Adrenal gland (tissue), 12 donors: ENCODE data around the gene ZC3H18. TPM values are rescaled to one million over a fixed set of nuclear protein-coding genes. Genes with fewer than 3 reads are reported as not detected.

Source experiments
- DNase-seq, 7 donors: peaks; one replicate each; pipeline ENCODE4 v3.0.0-alpha.2; 2019 to 2020
- H3K27ac ChIP-seq, 5 donors: fragments of 200-600 bp; sonication (generic) in 4 of 5; 1 replicate in 3 of 5; 2 replicates in 2 of 5; pipeline versions ENCODE4 v1.5.1 to v1.8.0; 2016 to 2020; ENCODE audit warnings: mild to moderate bottlenecking in 1 of 5
- H3K27me3 ChIP-seq: fragments of 200-600 bp; 2 replicates; pipeline ENCODE4 v1.8.0; 2021
- H3K36me3 ChIP-seq, 2 donors: fragments of 200-600 bp; replicated peaks in 1 of 2; 1 replicate in 1 of 2; 2 replicates in 1 of 2; pipeline versions ENCODE4 v1.5.1 to v1.8.0; 2018 to 2022
- H3K4me1 ChIP-seq, 2 donors: fragments of 200-600 bp; replicated peaks in 1 of 2; 1 replicate in 1 of 2; 2 replicates in 1 of 2; pipeline versions ENCODE4 v1.5.1 to v1.8.0; 2018 to 2021
- H3K4me3 ChIP-seq, 4 donors: fragments of 200-600 bp; sonication (generic) in 3 of 4; one replicate each; pipeline ENCODE4 v1.5.1; 2016 to 2018
- H3K9me3 ChIP-seq, 3 donors: fragments of 200-600 bp; sonication (generic) in 1 of 3; replicated peaks in 1 of 3; 1 replicate in 2 of 3; 2 replicates in 1 of 3; pipeline versions ENCODE4 v1.5.1 to v1.8.0; 2016 to 2021
- CTCF ChIP-seq, 6 experiments: fragments of 450-650 bp in 4 of 6; fragments of 200-600 bp in 2 of 6; sonication (generic) in 1 of 6; IDR thresholded peaks; 1 replicate in 5 of 6; 2 replicates in 1 of 6; pipeline versions ENCODE4 v1.5.1 to v1.8.0; 2016 to 2021; ENCODE audit warnings: antibody characterized with exemption in 6 of 6, mild to moderate bottlenecking in 2 of 6, moderate library complexity in 1 of 6
- POLR2A ChIP-seq, 2 donors: fragments of 450-650 bp; IDR thresholded peaks; one replicate each; pipeline ENCODE4 v1.6.1; 2017; ENCODE audit warnings: antibody characterized with exemption in 2 of 2, mild to moderate bottlenecking in 2 of 2, moderate library complexity in 1 of 2
- WGBS, 4 donors: extraction: QIAGEN DNeasy Blood & Tissue Kit in 2 of 4; methylation state at CpG; one replicate each; pipeline versions ENCODE4 v1.1.5 to v1.1.7; 2013 to 2017; 5-methylcytosine and 5-hydroxymethylcytosine counted together
- intact Hi-C, 2 donors: fragments of 100-400 bp; cut with DNase I; formaldehyde crosslinking; loops; one replicate each; pipeline versions ENCODE4 v1.14.1 to v1.15.0; 2022 to 2023
- polyA plus RNA-seq, 3 donors: library from polyadenylated mRNA; stranded (reverse); fragments of 200-250 nt in 2 of 3; fragments of 350-450 nt in 1 of 3; fragmentation: Illumina TruSeq in 1 of 3; extraction: RNeasy Lipid Tissue Mini Kit (QIAGEN cat#74804) in 1 of 3; gene quantifications; one replicate each; pipeline ENCODE4 v1.2.3, GENCODE V29; 2013 to 2014
- total RNA-seq, 9 donors: library from RNA; depleted of rRNA in 4 of 9; stranded (reverse); fragments of >200 nt in 4 of 9; fragments of 120-200 nt in 1 of 9; fragmentation: NEBNext Ultra II Directional in 1 of 9; extraction: Animal tissue kit (Norgen Biotek cat#: 25700) in 1 of 9; gene quantifications; one replicate each; pipeline versions ENCODE4 v1.1.0 to v1.2.4, GENCODE V29; 2013 to 2023
- donor health status: healthy with polysubstance abuse.
- donor health status: Bipolar disorder and iron deficiency.
- donor health status: DM: yes; HTN: yes; CAD: no.
- donor health status: DM: no; HTN: no; CAD: no.
- donor health status: DM: no; HTN: no; CAD: no.
- donor health status: DM: yes; HTN: yes; CAD: no.

The ZC3H18 gene
- total and polyA plus RNA-seq, 12 donors, result 6.1 to 49.1 (median 22.9) TPM

GRCh38 chr16:88535857-88536222 lies 34.4 kb upstream of the ZC3H18 start:
- WGBS, 4 donors, result 82 to 86% (median 84%) methylated on average over 9 of the region's 9 CpGs
- intact Hi-C loops, result no loop called here
- TF ChIP-seq POLR2A (IDR thresholded peaks at IDR 0.05) (no peak), CTCF (IDR thresholded peaks at IDR 0.05) (no peak)
- no peak overlapping the region for H3K27ac ChIP-seq
- no peaks in the 10 kb centered on the region for H3K36me3 ChIP-seq
- no peaks in the 10 kb centered on the region for H3K27me3 ChIP-seq
- H3K4me1 ChIP-seq, result peaks cover 6 to 21% of the 10 kb centered on the region in 2 donors
- no peak for DNase-seq
- H3K9me3 ChIP-seq, result no peaks in the 10 kb centered on the region
- H3K4me3 ChIP-seq, result no peak overlapping the region

DNA sequence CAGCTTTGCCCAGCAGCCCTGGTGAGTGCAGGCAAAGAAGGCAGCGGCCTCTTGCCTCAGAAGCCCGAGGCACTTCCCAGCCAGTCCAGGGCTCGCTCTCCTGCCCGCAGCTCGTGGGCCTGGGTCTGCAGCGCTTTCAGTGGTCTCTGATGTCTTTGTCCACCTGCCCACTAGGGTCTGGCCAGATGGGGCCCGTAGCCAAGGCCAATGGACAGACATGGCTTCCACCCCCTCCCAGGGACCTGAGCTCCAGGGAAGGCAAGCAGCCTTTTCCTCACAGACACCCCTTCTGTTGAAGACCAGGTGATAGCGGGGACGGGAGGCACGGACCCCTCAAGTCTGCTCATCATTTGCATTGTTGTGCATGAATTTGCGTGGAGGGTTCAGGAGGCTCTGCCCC lies 33.7 kb upstream of the ZC3H18 start:
- WGBS, 4 donors, result 88 to 93% (median 92%) methylated on average over 11 of the region's 11 CpGs
- H3K27ac ChIP-seq, result no peak overlapping the region
- H3K36me3 ChIP-seq, result no peaks in the 10 kb centered on the region
- intact Hi-C loops, result no loop called here
- peaks cover 6 to 21% of the 10 kb centered on the region in 2 donors for H3K4me1 ChIP-seq
- TF ChIP-seq POLR2A (IDR thresholded peaks at IDR 0.05) (no peak), CTCF (IDR thresholded peaks at IDR 0.05) (no peak)
- no peak for DNase-seq
- no peaks in the 10 kb centered on the region for H3K9me3 ChIP-seq
- no peak overlapping the region for H3K4me3 ChIP-seq
- no peaks in the 10 kb centered on the region for H3K27me3 ChIP-seq

DNA sequence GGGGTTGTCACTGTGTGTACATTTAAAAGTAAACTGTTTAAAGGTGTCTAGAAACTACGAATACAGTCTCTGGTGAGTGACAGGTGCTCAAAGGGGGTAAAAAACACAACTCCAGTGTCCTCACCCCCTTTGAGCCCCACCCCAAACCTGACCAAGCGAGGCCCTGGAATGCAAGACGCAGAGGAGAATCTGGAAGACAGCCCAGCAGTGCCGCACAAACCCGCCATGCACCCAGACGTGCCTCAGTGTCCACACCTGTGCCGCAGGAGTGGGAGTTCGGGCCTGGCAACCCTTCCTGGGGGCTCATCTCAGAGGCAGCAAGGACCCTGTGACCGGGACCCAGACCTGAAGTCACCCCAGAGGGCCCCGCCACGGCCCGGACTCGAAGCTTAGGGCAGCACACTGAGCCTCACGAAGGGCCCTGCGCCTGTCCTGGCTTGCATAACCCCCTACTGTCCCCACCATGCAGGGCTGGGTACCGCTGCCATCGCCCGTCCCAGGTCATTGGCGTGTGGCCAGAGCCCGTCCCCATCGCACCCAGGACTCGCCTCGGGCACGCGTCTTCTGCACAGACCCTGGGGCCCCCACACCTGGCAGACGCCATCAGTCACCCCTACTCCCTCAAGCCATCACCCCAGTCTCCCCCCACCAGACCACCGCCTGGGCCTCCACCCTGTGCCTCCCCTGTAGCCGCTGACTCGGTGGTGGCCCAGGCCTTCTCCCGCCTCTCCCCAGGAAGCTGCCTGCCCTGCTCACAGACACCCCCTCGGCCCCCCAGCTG lies 33.0 kb upstream of the ZC3H18 start:
- Histone ChIP-seq H3K27me3 (no peaks in the 10 kb centered on the region), H3K4me3 (no peak overlapping the region), H3K9me3 (no peaks in the 10 kb centered on the region), H3K4me1 (peaks cover 6 to 21% of the 10 kb centered on the region in 2 donors), H3K27ac (no peak overlapping the region), H3K36me3 (no peaks in the 10 kb centered on the region)
- TF ChIP-seq POLR2A (IDR thresholded peaks at IDR 0.05) (no peak), CTCF (IDR thresholded peaks at IDR 0.05) (no peak)
- DNase-seq, result no peak
- 77 to 85% (median 84%) methylated on average over 26 to 31 of the region's 31 CpGs for whole genome bisulfite sequencing, 4 donors
- intact Hi-C loops, result no loop called here

- Histone ChIP-seq H3K9me3 (peaks cover 0 to 3% (median 0%) of the 10 kb centered on the region in 3 donors), H3K4me1 (peaks cover 6 to 15% of the 10 kb centered on the region in 2 donors), H3K27ac (no peak overlapping the region), H3K36me3 (no peaks in the 10 kb centered on the region), H3K4me3 (no peak overlapping the region), H3K27me3 (no peaks in the 10 kb centered on the region)
- intact Hi-C loops, result no loop called here
- DNase-seq, result no peak
- WGBS, 4 donors, result 72 to 77% (median 74%) methylated on average over 2 to 4 of the region's 4 CpGs
- TF ChIP-seq CTCF (IDR thresholded peaks at IDR 0.05) (no peak), POLR2A (IDR thresholded peaks at IDR 0.05) (no peak)
These were observed 32.3 kb upstream of the ZC3H18 start for GRCh38 chr16:88537859-88538258.
